Loucy (cell line): Measurements from ENCODE around the gene CARS2.

Experiments used
- EZH2phosphoT487 ChIP-seq: fragments of 200-600 bp; IDR thresholded peaks from 2 replicates; pipeline ENCODE4 v1.6.1; 2018; ENCODE audit warnings: antibody characterized with exemption, mild to moderate bottlenecking, moderate library complexity, borderline replicate concordance
- TF ChIP-seq, protein P1 (sequence below): fragments of 200-600 bp; sonication (generic); conservative IDR thresholded peaks from 2 replicates; pipeline ENCODE4 v1.5.1; 2014; ENCODE audit warnings: mild to moderate bottlenecking, antibody characterized with exemption, low read length

DNA sequence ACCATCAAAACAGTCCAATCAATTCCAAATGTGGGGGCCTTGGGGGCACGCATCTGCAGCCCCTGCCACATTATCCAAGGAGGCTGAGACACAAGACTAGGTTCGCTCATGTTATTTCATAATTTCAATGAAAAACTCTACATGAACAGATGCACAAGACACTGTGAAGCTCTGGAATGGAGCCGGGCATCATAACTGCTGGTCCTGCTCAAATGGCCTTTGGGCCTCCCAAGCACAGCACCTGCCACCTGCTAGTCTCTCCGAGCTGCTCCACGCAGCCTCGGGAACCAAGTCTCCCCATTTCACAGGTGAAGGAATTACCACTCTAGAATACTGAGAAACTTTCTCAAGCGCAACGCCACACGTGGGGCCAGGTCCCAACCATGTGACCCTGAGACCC, 16.9 kb downstream of the CARS2 start:
- TF ChIP-seq, protein P1, sequence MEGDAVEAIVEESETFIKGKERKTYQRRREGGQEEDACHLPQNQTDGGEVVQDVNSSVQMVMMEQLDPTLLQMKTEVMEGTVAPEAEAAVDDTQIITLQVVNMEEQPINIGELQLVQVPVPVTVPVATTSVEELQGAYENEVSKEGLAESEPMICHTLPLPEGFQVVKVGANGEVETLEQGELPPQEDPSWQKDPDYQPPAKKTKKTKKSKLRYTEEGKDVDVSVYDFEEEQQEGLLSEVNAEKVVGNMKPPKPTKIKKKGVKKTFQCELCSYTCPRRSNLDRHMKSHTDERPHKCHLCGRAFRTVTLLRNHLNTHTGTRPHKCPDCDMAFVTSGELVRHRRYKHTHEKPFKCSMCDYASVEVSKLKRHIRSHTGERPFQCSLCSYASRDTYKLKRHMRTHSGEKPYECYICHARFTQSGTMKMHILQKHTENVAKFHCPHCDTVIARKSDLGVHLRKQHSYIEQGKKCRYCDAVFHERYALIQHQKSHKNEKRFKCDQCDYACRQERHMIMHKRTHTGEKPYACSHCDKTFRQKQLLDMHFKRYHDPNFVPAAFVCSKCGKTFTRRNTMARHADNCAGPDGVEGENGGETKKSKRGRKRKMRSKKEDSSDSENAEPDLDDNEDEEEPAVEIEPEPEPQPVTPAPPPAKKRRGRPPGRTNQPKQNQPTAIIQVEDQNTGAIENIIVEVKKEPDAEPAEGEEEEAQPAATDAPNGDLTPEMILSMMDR, result no peak
- no peak for TF ChIP-seq EZH2phosphoT487
